Measurements from ENCODE around the gene FBN2.
"Not testable (repeated sequence)": the region's sequence is repeated elsewhere in the genome, so short reads cannot be mapped to it uniquely, and the experiment has no call there.

FBN2 gene

GRCh38 chr5:128478386-128479368, 59.4 kb downstream of the FBN2 start:
- DNase-seq (ENCODE audit: low spot score), result no peak

GRCh38 chr5:128477944-128478343, 60.1 kb downstream of the FBN2 start:
- DNase-seq (ENCODE audit: low spot score), result no peak

- no peak for DNase-seq (ENCODE audit: low spot score)
Measured at GRCh38 chr5:128475693-128476092, 62.4 kb downstream of the FBN2 start.

GRCh38 chr5:128472919-128473318, 65.1 kb downstream of the FBN2 start:
- DNase-seq (ENCODE audit: low spot score), result no peak

GRCh38 chr5:128472036-128472435, 66.0 kb downstream of the FBN2 start:
- DNase-seq (ENCODE audit: low spot score), result no peak

- no peak for DNase-seq (ENCODE audit: low spot score)
Measured at GRCh38 chr5:128470663-128471062, 67.4 kb downstream of the FBN2 start.

GRCh38 chr5:128469912-128470311, 68.1 kb downstream of the FBN2 start:
- DNase-seq (ENCODE audit: low spot score), result no peak

- DNase-seq (ENCODE audit: low spot score), result no peak
Measured at GRCh38 chr5:128466980-128467379, 71.1 kb downstream of the FBN2 start.

GRCh38 chr5:128466554-128466953, 71.5 kb downstream of the FBN2 start:
- no peak for DNase-seq (ENCODE audit: low spot score)

- no peak for DNase-seq (ENCODE audit: low spot score)
Measured at GRCh38 chr5:128464596-128464995, 73.4 kb downstream of the FBN2 start.

GRCh38 chr5:128462330-128462729, 75.7 kb downstream of the FBN2 start:
- no peak for DNase-seq (ENCODE audit: low spot score)

- not testable (repeated sequence) for DNase-seq (ENCODE audit: low spot score)
Measured at GRCh38 chr5:128457147-128457915, 80.7 kb downstream of the FBN2 start.

GRCh38 chr5:128455841-128456361, 82.1 kb downstream of the FBN2 start:
- peak; percentile 87 for DNase-seq (ENCODE audit: low spot score)

- no peak for DNase-seq (ENCODE audit: low spot score)
Measured at GRCh38 chr5:128453121-128453520, 84.9 kb downstream of the FBN2 start.

- DNase-seq (ENCODE audit: low spot score), result not testable (repeated sequence)
Measured at GRCh38 chr5:128447224-128447623, 90.8 kb downstream of the FBN2 start.

- DNase-seq (ENCODE audit: low spot score), result no peak
Measured at GRCh38 chr5:128441941-128442350, 96.1 kb downstream of the FBN2 start.

GRCh38 chr5:128441165-128441564, 96.9 kb downstream of the FBN2 start:
- no peak for DNase-seq (ENCODE audit: low spot score)

- no peak for DNase-seq (ENCODE audit: low spot score)
Measured at GRCh38 chr5:128436749-128437188, 101.3 kb downstream of the FBN2 start.

- DNase-seq (ENCODE audit: low spot score), result no peak
Measured at GRCh38 chr5:128435861-128436260, 102.2 kb downstream of the FBN2 start.

- DNase-seq (ENCODE audit: low spot score), result no peak
Measured at GRCh38 chr5:128434993-128435392, 103.1 kb downstream of the FBN2 start.

- DNase-seq (ENCODE audit: low spot score), result no peak
Measured at GRCh38 chr5:128432913-128433440, 105.1 kb downstream of the FBN2 start.

- no peak for DNase-seq (ENCODE audit: low spot score)
Measured at GRCh38 chr5:128427921-128428320, 110.1 kb downstream of the FBN2 start.

All from D341Med (cell line).